NCI-H774 (cell line): ENCODE measurements around the gene PAN2.
A peak's percentile ranks its signal among the peaks of the same experiment; 100 is the strongest.
"Not testable (repeated sequence)": the region's sequence is repeated elsewhere in the genome, so short reads cannot be mapped to it uniquely, and the experiment has no call there.

Source experiments
- DNase-seq: peaks from one replicate; lab custom pipeline; 2025; lab: John Stamatoyannopoulos, UW

Gene PAN2

DNA sequence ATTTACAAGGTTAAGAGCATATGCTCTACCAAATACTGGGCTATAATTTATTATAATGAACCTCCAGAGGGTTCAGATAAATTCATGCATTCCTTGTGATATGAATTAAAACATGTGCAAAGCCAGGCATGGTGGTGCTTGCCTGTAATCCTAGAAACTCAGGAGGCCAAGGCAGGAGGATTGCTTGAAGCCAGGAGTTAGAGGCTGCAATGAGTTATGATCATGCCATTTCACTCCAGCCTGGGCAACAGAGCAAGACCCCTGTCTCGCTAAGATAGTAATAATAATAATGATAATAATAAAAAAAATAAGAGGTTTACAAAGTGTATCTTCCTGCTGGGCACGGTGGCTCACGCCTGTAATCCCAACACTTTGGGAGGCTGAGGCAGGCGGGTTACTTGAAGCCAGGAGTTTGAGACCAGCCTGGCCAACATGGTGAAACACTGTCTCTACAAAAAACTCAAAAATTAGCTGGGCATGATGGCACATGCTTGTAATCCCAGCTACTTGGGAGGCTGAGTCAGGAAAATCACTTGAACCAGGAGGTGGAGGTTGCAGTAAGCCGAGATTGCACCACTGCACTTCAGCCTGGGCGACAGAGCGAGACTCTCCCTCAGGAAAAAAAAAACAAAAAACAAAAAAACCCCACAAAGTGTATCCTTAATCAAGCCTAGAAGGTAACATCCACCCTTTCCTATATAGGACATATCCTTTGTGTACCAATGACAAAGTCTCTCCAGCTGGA is 26.4 kb downstream of the PAN2 start:
- no peak for DNase-seq

DNA sequence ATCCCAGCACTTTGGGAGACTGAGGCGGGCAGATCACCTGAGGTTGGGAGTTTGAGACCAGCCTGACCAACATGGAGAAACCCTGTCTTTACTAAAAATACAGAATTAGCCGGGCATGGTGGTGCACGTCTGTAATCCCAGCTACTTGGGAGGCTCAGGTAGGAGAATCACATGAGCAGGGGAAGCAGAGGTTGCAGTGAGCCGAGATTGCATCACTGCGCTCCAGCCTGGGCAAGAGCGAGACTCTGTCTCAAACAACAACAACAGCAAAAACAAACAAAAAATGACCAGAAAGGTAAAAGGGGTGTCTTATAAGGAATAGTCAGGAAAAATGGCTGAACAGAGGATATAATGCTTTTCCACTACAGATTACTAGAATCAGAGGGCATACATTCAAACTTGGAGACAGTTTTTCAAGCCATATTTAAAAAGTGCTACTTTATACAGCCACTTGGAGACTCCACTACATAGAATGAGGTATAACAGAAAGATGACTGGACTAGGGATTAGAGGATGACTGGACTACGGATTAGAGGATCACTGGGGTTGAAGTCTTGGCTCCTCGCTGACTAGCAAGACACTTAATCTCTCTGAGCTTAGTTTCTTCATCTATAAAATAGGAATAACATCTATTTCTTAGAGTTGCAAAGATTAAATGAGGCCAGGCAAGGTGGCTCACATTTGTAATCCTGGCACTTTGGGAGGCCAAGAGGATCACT is 28.8 kb downstream of the PAN2 start:
- DNase-seq = no peak

GRCh38 chr12:56304276-56304675 is 29.5 kb downstream of the PAN2 start:
- DNase-seq = no peak

DNA sequence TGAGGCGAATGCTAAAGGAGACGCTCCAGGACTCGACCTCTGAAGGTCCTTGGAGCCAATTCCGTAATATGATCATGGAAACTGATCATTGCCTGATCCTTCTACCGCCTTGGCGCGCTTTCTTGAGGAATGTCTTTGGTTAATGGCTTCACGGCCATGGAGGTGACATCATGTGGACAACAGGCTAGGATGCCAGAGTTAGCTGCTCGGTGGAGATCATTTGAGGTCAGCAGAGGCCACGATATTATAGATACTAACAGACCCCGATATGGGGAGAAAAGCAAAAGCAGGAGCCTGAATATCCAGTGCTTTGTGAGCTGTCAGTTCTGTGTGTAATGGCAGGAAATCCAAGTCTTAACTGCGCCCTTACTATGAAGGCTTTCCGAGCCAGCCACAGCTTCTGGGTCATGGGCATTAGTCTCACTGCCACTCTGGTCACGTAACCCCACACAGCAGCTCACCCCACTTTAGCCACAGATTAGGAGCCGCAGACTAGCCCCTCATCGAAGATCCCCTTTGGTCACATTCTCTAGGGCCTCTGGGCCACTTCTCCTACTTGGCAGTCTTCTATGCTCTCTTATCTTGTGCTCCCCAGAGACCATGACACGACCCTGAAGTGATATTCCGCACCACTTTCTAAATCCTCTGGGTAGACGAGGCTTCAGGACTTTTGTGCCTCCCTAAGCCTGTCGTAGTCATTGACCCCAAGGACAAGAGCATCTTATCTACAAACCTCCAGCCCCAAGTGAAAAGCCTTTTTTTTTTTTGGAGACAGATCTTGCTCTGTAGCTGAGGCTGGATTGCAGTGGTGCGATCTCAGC is 32.9 kb downstream of the PAN2 start:
- peak; percentile 81 for DNase-seq

DNA sequence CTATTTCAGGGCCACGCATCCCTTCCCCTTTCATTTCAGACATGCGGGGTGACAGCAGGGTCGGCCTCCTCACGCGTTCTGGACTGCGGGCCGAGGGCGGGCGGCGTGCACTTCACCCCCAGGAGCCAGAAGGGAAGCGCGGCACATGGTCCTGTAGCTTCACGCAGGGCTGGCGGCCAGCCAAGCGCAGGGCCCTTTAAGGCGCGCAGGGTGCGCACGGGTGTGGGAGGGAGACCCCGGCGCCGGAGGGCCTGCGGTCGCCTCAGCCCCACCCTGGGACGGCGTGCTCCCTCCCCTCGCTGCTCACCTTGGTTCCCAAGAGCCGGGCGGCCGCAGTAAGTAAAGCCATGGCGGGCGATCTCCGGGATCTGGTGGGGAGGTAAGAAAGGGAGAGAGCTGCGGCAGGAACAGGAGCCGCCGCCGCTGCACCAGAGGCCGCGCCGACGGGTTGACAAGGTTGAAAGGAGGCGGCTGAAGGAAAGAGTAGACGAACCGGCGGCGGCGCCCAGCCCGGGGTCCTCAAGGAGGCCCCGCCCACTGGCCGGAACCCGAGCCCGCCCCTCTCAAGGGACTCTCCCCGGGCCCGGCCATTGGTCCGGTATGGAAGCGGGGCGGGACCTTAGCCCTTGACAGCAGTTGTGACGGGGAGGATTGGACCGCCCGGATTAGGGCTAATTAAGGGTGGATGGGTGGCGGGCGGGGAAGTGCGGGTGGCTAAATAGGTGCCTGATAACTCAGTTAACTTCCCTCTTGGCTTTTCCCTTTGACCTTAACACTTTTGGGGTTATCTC is 33.8 kb downstream of the PAN2 start, which contains the start of gene CS:
TSS of gene CS (minus strand) at position 478 of the 791 bp plus-strand sequence. CDS start at position 349, 129 bp downstream.
- DNase-seq = peak; percentile 99

DNA sequence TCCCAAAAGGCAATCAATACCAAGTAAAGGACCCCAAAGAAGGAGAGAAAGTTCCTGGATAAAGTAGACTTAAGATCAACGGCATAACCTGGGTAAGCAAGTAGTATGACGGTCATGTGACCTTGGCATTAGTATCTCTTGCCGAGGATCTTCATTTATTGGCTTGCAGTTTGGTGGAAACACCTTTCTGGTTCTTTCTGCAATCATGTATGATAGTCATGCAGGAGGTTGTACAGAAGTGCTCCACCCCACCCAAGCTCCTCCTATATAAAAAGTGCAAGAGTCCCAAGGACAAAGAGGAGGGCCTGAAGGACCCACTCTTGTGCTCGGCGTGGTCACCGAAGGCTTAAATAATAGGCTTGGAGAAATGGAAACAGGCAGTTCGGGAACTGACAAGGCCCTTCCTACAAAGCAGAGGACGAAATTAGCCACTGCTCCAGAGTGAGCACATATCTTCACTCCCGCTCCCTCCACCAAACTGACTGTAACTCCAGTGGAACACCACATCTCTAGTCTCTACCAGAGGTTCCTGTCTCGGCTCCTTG is 34.4 kb downstream of the PAN2 start:
- DNase-seq = no peak

DNA sequence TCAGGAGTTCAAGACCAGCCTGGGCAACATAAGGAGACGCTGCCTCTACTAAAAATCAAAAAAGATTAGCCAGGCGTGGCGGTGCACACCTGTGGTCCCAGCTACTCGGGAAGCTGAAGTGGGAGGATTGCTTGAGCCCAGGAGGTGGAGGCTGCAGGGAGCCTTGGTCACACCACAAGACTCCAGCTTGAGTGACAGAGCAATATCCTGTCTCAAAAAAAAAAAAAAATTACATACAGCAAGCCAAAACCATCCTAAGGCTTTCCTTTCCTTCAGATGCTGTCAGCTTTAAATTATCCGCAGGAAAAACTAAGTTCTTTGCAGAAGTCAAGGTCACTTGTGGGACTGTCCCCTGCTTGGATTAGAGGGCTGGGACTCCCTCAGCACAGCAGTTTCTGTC is 35.0 kb downstream of the PAN2 start:
- DNase-seq = no peak

- no peak for DNase-seq
Observed at GRCh38 chr12:56297400-56297799, 36.4 kb downstream of the PAN2 start.

DNA sequence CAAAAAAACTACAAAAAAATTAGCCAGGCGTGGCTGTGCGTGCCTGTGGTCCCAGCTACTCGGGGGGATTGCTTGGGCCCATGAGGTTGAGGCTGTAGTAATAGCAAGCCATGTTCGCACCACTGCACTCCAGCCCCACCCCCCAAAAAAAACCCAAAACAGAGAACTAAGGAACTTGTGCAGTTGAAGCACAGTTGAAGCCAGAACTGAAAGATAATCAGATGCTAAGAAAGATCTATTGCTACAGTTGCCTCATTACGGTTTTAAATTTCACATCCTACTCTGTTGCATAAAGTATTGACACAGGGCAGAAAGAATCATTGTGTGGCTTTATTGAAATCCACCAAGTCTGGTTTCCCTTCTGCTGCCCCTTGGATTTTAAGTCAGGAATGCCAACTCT is 37.5 kb downstream of the PAN2 start:
- DNase-seq = no peak

DNA sequence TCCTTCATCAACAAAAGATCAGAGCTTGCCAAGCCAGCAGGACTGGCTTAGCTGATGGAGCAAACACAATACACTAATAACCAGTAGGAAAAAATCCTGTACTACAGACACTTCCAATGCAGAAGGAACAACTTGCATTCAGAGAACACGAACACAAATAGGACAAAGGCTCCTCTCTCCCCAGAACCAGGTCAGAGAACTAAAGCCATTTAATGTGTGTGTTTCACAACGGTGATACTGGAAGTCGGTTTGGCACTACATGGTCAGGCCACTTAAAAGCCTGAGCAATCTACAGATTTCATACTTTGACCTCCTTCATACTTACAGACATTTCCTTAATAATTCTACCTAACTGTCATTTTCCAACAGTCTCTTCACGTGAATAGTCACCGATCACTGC is 40.0 kb downstream of the PAN2 start:
- no peak for DNase-seq

- DNase-seq = no peak
Observed at GRCh38 chr12:56288705-56289387, 45.0 kb downstream of the PAN2 start.

- DNase-seq = no peak
Observed at GRCh38 chr12:56286044-56286830, 47.6 kb downstream of the PAN2 start.

DNA sequence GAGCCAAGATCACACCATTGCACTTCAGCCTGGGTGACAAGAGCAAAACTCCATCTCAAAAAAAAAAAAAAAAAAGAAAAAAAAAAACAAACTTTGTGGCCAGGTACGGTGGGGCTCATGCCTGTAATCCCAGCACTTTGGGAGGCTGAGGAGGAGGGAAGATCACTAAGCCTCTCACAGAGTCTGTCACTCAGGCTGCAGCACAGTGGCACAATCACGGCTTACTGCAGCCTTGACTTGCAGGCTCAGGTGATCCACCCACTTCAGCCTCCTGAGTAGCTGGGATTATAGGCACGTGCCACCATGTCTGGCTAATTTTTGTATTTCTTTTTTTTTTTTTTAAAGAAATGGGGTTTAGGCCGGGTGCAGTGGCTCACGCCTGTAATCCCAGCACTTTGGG is 49.5 kb downstream of the PAN2 start:
- DNase-seq = not testable (repeated sequence)

- DNase-seq = no peak
Observed at GRCh38 chr12:56282579-56282978, 51.2 kb downstream of the PAN2 start.

DNA sequence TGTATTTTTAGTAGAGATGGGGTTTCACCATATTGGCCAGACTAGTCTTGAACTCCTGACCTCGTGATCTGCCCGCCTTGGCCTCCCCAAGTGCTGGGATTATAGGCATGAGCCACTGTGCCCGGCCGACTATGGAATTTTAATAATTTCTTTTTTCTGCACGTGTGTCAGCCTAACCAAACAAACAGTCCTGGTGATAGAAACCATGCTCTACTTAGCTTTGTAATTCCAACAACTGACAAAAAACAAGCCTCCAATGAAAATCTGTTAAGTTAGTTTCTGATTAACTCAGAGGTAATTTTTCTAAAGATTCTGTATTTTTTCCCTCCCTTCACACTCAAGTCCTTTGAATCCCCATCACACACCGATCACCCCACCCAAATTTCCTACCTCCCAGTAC is 51.8 kb downstream of the PAN2 start:
- DNase-seq = no peak

GRCh38 chr12:56280849-56281248 is 53.0 kb downstream of the PAN2 start:
- no peak for DNase-seq

GRCh38 chr12:56278905-56279304 is 54.9 kb downstream of the PAN2 start:
- no peak for DNase-seq

GRCh38 chr12:56274299-56274698 is 59.5 kb downstream of the PAN2 start:
- no peak for DNase-seq

DNA sequence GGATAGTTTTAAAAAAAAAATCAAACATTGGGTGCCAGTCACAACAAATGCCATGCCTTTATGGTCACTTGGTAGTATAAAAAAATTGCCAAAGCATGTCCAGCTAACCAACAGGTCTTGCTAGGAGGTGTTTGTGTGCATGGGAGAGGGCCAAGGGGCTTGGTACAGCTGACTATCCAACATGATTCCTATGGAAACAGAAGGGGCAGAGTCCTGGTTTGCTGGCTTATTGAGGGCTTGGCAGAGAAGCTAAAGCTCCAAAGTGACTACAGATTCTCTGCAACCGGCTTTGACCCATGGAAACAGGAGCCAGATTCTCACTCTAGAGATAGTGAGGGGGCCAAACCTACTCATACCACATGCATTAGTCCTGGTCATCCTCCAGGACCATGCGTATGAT is 61.3 kb downstream of the PAN2 start:
- not testable (repeated sequence) for DNase-seq

DNA sequence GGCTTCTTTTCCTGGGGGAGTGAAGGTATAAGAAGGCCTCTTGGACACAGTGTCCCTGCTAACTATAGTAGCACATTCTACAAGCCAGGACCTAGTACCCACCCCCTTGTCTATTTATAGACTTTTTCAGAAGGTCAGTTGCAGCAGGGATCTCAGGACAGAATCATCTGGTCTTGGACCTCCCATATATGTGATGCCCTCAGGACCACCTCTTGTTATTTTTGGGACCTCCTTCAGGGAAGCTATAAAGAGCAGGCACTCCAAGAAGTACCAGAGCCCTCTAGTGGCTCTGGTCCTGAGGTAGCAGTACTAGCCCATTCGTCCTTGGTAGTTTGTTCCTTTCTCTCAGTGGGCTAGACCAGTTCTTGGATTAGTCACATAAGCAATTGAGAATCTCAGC is 62.8 kb downstream of the PAN2 start:
- no peak for DNase-seq
